ENCODE results near the gene BTBD9. TPM values are rescaled to one million over a fixed set of nuclear protein-coding genes. Genes with fewer than 3 reads are reported as not detected.

BTBD9 gene
- polyA plus RNA-seq, 1 donor = 7.7 TPM

GRCh38 chr6:38244869-38245268 is 394.9 kb downstream of the BTBD9 start:
- DNase-seq (ENCODE audit: low read depth) = no peak

GRCh38 chr6:38241200-38241871 is 398.4 kb downstream of the BTBD9 start:
- DNase-seq (ENCODE audit: low read depth) = no peak

DNA sequence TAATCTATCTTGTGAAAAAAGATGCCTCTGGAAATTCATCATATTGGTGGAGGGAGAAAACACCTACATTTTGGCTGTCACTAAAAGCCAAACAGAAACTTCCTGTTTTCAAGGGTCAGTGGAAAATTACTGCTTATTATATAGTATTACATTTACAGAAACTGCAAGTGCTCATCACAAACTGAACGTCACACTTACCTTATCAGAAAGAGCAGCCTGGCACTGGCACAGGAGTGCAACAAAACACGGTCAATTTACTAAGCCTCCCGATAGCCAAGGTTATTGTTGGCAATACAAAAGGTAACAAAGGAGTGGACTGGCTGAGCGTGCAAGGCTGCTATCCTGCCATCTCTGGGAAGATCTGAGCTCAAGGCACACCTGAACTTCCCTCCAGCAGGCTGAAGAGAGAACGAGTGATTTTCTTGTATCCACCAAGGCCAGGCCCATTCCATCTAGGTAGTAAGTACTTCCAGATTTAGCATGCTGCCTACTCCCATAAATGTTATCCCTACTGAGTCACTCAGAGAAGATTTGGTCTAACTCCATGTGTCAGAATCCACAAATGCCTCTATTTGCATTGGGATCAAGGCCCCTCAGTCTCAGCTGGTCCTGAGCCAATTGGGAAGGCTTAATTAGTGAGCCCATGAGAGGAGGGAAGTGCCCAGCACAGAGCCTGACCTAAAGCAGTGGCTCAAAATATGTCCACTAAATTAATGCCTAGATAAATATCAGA is 399.8 kb downstream of the BTBD9 start:
- DNase-seq (ENCODE audit: low read depth) = no peak

DNA sequence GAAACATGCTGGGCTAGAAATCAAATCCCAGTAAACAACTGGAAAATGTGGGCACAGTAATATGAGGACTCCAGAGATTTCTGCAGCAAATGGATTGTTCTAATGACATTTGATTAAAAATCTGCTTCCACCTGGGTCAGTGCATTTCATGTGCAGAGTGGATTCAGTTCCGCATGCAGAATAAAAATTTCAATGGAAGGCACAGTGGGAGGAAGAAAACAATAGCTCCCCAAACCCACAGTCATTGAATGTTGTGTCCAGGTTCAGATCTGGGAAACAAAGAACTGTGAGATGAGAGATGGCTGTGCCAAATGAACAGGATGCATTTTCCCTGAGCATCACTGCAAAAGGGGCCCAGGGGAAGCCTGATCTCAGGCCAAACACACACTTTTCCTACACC is 403.1 kb downstream of the BTBD9 start:
- no peak for DNase-seq (ENCODE audit: low read depth)

DNA sequence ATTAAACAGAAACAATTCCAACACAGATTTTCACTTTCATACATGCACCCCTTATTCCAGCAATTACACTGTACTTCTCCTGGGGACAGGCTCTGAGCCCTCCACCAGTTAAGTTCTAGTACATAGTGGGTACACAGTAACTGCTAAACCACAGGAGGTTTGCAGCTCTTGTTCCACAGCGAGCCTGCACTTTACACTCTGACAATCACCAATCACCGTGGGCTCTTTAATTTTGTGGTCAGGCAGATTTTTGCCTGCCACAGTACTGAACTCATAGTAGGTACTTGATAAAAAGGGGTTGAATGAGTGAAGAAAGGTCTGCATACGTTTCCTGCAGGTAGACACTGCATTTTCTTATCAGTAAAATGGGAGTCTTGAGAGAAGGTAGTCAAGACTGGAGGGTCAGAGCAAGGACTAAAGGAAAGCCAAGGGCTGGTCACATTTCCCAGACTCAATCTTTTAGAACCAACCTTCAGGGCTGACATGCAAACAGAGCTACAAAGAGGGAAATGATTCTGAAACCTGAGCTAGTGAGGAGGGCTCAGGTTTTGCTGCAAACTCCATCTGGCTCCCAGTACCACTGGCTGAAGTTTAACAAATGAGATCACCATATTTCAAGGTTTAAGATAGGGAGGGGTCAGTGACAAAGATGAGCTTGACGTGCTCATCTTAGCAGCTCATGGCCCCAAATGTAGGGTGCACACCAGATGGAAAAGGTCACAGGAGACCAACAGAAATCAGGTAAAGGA is 404.6 kb downstream of the BTBD9 start:
- no peak for DNase-seq (ENCODE audit: low read depth)

- no peak for DNase-seq (ENCODE audit: low read depth)
These were observed 405.6 kb downstream of the BTBD9 start for GRCh38 chr6:38234141-38234540.

DNA sequence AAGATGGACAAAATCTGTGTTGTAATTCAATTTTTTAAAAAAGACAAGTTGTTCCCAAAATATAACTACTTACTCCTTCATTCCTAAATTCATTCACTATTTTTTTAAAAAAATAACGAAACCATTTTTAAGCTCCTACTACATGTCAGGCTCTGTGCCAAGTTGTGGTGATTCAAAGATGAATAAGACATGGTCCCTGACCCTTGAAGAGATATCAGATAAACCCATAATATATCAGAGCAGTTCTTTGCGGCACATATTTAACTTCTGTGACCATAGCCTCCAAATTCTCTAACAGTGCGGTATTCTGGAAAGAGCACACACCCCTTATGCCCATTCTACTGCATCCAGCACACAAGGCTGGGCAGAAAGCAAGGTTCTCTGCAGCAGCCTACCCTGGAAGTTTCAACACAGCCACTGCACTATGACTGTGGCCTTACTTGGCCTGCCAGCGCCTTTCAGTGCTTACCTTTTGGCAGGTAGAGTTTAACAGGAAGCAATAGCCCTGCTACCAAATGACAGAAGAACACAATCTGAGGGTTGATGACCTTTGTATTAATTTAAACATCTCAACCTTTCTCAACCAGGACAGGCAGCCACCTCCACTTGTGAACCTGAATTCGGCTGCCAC is 406.5 kb downstream of the BTBD9 start:
- no peak for DNase-seq (ENCODE audit: low read depth)

DNA sequence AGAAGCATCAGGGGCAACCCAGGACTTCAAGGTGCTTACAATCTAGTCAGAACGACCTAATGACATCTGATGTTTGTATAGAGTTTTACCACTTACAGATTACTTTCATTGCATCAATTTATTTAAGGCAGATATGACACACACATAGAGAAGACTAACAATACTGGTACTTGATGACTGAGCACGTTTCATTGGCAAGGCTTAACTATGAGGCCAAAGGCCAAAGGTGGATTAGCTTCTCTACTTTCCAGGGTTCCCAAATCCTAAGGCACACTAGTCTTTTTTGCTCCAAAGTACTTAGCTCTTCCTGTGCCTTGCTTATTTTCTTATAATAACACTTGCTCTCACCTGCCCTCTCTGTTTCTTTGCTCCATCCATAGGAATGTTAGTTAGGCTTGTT is 414.0 kb downstream of the BTBD9 start:
- no peak for DNase-seq (ENCODE audit: low read depth)

DNA sequence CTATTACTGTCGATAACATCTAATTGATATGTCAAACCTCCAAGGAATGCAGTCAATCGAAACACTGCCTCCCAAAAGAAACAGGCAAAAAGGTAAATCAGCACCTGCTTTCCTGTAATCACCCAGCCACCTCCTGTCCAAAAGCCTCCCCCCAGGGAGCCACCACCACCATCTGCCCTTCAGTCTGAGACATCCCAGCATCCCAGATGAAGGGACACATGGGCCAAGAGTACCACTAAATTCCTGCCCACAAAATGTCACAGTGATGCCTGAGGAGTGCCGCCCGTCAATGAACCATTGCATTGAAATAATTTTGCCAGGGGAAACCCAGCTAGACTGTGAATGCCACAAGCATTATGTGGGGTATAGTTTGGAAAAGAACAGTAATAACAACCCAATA is 418.5 kb downstream of the BTBD9 start:
- no peak for DNase-seq (ENCODE audit: low read depth)

DNA sequence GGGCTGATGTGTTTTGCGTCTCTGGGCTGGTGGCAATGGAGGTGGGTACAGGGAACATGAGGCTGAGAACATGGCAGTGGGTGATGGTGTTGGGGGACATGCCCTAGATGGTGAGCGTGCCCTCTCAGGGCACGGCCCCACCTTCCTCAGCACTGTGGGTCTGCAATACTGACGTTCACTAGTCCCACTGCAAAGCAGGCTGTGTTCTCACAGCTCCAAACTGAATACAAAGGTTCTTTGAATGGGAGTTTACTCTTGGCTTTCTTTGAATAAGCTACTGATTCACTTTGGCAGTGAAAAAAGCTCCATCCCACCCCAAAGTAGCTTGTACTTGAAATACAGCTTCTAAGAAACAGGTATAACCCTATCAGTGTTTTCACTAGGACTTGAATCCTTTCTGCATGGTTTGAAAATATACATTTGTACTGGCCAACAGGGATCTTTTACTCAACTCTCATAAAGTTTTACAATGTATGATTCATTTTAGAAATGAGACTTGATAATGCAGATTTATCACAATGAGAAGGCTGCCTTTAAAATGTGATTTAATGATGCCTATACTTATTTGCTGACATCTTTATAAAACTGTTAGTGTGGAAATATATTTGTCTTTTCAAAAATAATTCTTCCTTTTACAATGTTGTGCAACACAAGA is 419.5 kb downstream of the BTBD9 start:
- no peak for DNase-seq (ENCODE audit: low read depth)

DNA sequence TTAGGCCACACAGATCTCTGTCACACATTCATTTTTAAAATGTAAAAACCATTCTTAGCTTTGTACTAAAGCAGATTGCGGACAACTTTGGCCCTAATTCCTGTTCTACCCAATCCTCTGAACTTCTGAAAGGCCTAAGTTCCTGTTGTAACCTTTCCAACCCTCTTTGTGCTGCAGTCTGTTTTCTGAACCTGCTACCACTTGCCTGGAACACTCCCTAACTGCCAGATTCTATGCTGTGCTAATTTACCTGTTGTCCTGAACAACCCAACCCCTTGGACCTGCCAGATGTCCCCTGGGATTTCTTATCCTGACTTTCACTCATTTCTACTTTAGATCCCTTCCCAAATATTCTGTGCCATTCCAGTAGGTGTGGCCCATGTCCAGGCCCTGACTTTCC is 421.5 kb downstream of the BTBD9 start:
- DNase-seq (ENCODE audit: low read depth) = no peak

- DNase-seq (ENCODE audit: low read depth) = no peak
These were observed 423.3 kb downstream of the BTBD9 start for GRCh38 chr6:38216451-38216850.

- no peak for DNase-seq (ENCODE audit: low read depth)
These were observed 423.9 kb downstream of the BTBD9 start for GRCh38 chr6:38215651-38216311.

GRCh38 chr6:38215225-38215624 is 424.5 kb downstream of the BTBD9 start:
- no peak for DNase-seq (ENCODE audit: low read depth)

GRCh38 chr6:38214159-38214558 is 425.6 kb downstream of the BTBD9 start:
- DNase-seq (ENCODE audit: low read depth) = no peak

DNA sequence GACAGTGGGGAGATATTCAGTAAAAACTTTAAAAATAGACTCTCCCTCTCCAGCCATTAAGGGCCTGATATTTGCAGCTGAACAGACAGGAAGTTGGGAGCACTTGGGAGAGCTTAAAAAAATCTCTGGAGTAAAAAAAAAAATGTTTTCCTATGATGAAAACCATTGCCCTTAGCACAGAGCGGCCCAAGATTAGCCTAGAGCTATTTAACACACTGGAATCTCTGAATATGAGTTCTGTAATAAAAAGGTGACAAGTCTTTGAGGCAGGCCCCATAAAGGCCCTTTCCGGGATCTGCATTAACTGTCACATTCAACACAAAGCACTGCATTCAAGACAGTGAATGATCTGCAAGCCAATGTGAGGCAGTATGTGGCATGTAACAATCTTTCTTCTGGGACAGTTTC is 426.5 kb downstream of the BTBD9 start:
- DNase-seq (ENCODE audit: low read depth) = no peak

- no peak for DNase-seq (ENCODE audit: low read depth)
These were observed 427.1 kb downstream of the BTBD9 start for GRCh38 chr6:38212579-38212978.

DNA sequence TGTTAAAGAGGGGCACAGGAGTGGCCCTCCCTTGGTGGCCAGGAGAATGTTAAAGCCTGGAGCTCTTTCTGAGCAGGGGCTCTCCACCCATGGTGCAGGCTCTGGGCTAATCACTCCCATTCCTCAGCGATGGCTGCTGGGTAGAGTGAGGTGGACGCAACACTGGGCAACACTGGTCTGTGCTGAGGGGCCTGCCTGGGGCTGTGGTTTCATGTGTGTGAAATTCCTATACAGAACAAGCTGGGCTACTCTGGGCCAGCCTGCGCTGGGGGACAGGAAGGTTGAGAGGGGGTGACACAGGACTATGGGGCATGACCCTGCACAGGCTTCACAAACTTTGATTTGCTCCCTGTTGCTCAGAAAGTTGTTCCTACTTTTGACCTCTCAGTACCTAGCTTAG is 427.6 kb downstream of the BTBD9 start:
- DNase-seq (ENCODE audit: low read depth) = no peak

GRCh38 chr6:38209371-38210260 is 430.1 kb downstream of the BTBD9 start:
- peak; percentile 28 for DNase-seq (ENCODE audit: low read depth)

- DNase-seq (ENCODE audit: low read depth) = no peak
These were observed 431.7 kb downstream of the BTBD9 start for GRCh38 chr6:38208028-38208427.
